Spleen (tissue), 11 donors: Measurements from ENCODE around the gene ST6GALNAC3. TPM values are rescaled to one million over a fixed set of nuclear protein-coding genes. Genes with fewer than 3 reads are reported as not detected.

ENCODE experiments used
- DNase-seq: peaks from one replicate; pipeline ENCODE4 v3.0.0-alpha.2; 2020
- H3K27ac ChIP-seq, 8 donors: fragments of 200-600 bp; sonication (generic) in 7 of 8; 1 replicate in 4 of 8; 2 replicates in 4 of 8; pipeline versions ENCODE4 v1.5.0 to v1.8.0; 2016 to 2021; ENCODE audit warnings: inconsistent platforms in 4 of 8, mild to moderate bottlenecking in 4 of 8, moderate library complexity in 1 of 8
- H3K27me3 ChIP-seq, 7 donors: fragments of 200-600 bp; sonication (generic) in 6 of 7; replicated peaks in 1 of 7; 1 replicate in 4 of 7; 2 replicates in 3 of 7; pipeline versions ENCODE4 v1.5.0 to v1.8.0; 2016 to 2021; ENCODE audit warnings: inconsistent platforms in 3 of 7, mild to moderate bottlenecking in 1 of 7
- H3K36me3 ChIP-seq, 6 donors: fragments of 200-600 bp; sonication (generic) in 5 of 6; 1 replicate in 4 of 6; 2 replicates in 2 of 6; pipeline versions ENCODE4 v1.5.0 to v1.8.0; 2016 to 2021; ENCODE audit warnings: inconsistent platforms in 2 of 6
- H3K4me1 ChIP-seq, 6 donors: fragments of 200-600 bp; sonication (generic) in 5 of 6; 1 replicate in 3 of 6; 2 replicates in 3 of 6; pipeline versions ENCODE4 v1.5.0 to v1.8.0; 2016 to 2021; ENCODE audit warnings: inconsistent platforms in 3 of 6
- H3K4me3 ChIP-seq, 8 donors: fragments of 200-600 bp; sonication (generic) in 7 of 8; 1 replicate in 4 of 8; 2 replicates in 4 of 8; pipeline versions ENCODE4 v1.5.0 to v1.8.0; 2016 to 2021; ENCODE audit warnings: inconsistent platforms in 4 of 8, mild to moderate bottlenecking in 4 of 8, moderate library complexity in 2 of 8
- H3K9me3 ChIP-seq, 8 donors: fragments of 200-600 bp; sonication (generic) in 7 of 8; 1 replicate in 4 of 8; 2 replicates in 4 of 8; pipeline versions ENCODE4 v1.5.0 to v1.8.0; 2016 to 2021; ENCODE audit warnings: inconsistent platforms in 4 of 8
- CTCF ChIP-seq, 11 experiments: fragments of 200-600 bp in 7 of 11; fragments of 450-650 bp in 4 of 11; sonication (generic) in 4 of 11; IDR thresholded peaks in 8 of 11; conservative IDR thresholded peaks in 3 of 11; 1 replicate in 7 of 11; 2 replicates in 4 of 11; pipeline versions ENCODE4 v1.4.0 to v1.8.0; 2016 to 2021; ENCODE audit warnings: antibody characterized with exemption in 11 of 11, inconsistent platforms in 4 of 11, mild to moderate bottlenecking in 1 of 11
- POLR2A ChIP-seq, 3 donors: fragments of 450-650 bp; IDR thresholded peaks; one replicate each; pipeline ENCODE4 v1.5.1; 2017; ENCODE audit warnings: antibody characterized with exemption in 3 of 3, mild to moderate bottlenecking in 1 of 3
- POLR2AphosphoS5 ChIP-seq, 3 donors: sonication (generic); formaldehyde crosslinking; IDR thresholded peaks; one replicate each; pipeline ENCODE4 v1.5.1; 2017; ENCODE audit warnings: antibody characterized with exemption in 3 of 3
- WGBS, 5 donors: extraction: QIAGEN DNeasy Blood & Tissue Kit in 3 of 5; methylation state at CpG; one replicate each; pipeline versions ENCODE4 v1.1.5 to v1.1.7; 2013 to 2018; 5-methylcytosine and 5-hydroxymethylcytosine counted together
- intact Hi-C: fragments of 100-400 bp; cut with DNase I; formaldehyde crosslinking; loops from one replicate; pipeline ENCODE4 v1.15.0; 2023; ENCODE audit warnings: low total_unique reads
- polyA plus RNA-seq, 3 donors: library from polyadenylated mRNA; stranded (reverse); fragments of 200-250 nt; gene quantifications; one replicate each; pipeline ENCODE4 v1.2.1, GENCODE V29; 2013
- total RNA-seq, 7 donors: library from RNA; depleted of rRNA in 3 of 7; stranded (reverse); fragments of >200 nt in 3 of 7; fragmentation: NEBNext Ultra II Directional in 4 of 7; extraction: Animal tissue kit (Norgen Biotek cat#: 25700) in 4 of 7; gene quantifications; one replicate each; pipeline versions ENCODE4 v1.1.0 to v1.2.1, GENCODE V29; 2016 to 2021
- donor health status: healthy with polysubstance abuse.
- donor health status: DM: no; HTN: no; CAD: no; lungs with moderate emphysema.
- donor health status: DM: no; HTN: no; CAD: no.
- donor health status: Bipolar disorder and iron deficiency.
- donor health status: healthy.
- donor health status: DM: no; HTN: no; CAD: no.
- donor health status: DM: yes; HTN: yes; CAD: no.

Gene ST6GALNAC3
- total and polyA plus RNA-seq, 10 donors, result 0.93 to 24.7 (median 10.1) TPM

DNA sequence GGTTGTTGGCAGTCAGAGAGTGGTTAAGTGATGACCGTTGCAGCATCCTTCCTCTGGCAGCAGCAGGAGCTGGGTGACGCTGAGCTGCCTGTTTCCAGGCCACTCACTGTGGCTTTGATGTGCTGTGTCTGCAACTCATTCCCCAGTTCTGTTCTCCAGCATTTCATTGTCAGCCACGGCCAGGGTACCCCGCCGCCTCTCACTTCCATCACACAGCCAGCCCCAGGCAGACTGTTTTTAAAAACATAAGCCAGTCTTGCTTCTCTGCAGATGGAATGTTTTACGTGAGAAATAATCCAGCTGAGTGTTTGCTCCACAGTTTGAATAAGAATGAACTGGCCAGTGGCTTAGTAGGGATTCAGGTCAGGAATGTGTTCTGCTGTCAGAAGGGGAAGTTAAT, 21.5 kb upstream of the ST6GALNAC3 start:
- Histone ChIP-seq H3K9me3 (peaks cover 0 to 6% (median 2%) of the 10 kb centered on the region in 8 donors), H3K27ac (no peak overlapping the region), H3K4me3 (no peak overlapping the region), H3K36me3 (no peaks in the 10 kb centered on the region), H3K27me3 (no peaks in the 10 kb centered on the region), H3K4me1 (no peaks in the 10 kb centered on the region)
- TF ChIP-seq POLR2AphosphoS5 (IDR thresholded peaks at IDR 0.05), result no peak
- no peak for TF ChIP-seq CTCF (IDR thresholded peaks at IDR 0.05 in 8 of 11, conservative IDR thresholded peaks at IDR 0.05 in 3 of 11)
- no peak for TF ChIP-seq POLR2A (IDR thresholded peaks at IDR 0.05)
- DNase-seq, result no peak
- intact Hi-C loops, result no loop called here
- 21 to 51% (median 41%) methylated on average over 6 of the region's 6 CpGs for WGBS, 5 donors

DNA sequence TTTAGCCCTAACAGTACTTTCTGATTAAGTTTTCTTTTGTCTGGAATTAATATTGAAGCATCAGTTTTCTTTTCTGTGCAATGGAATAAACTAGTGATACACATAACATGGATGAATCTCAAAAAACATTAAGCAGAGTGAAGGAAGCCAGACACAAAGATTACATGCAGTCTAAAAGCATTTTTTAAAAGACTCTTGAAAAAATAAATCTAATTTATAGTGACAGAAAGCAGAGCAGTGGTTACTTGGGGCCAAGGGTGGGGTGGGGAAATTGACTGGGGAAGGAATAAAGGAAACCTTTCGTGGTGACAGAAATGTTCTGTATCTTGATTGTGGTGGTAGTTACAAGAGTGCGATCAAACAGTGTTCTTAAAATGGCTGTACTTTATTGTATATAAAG, 20.2 kb upstream of the ST6GALNAC3 start:
- WGBS, 5 donors, result 53 to 61% (median 57%) methylated on average over 2 of the region's 2 CpGs
- no peak overlapping the region for H3K27ac ChIP-seq
- H3K4me3 ChIP-seq, result no peak overlapping the region
- H3K27me3 ChIP-seq, result no peaks in the 10 kb centered on the region
- H3K9me3 ChIP-seq, result peaks cover 0 to 6% (median 2%) of the 10 kb centered on the region in 8 donors
- DNase-seq, result no peak
- TF ChIP-seq CTCF (IDR thresholded peaks at IDR 0.05 in 8 of 11, conservative IDR thresholded peaks at IDR 0.05 in 3 of 11) (no peak), POLR2A (IDR thresholded peaks at IDR 0.05) (no peak), POLR2AphosphoS5 (IDR thresholded peaks at IDR 0.05) (no peak)
- intact Hi-C loops, result no loop called here
- no peaks in the 10 kb centered on the region for H3K36me3 ChIP-seq
- H3K4me1 ChIP-seq, result no peaks in the 10 kb centered on the region

DNA sequence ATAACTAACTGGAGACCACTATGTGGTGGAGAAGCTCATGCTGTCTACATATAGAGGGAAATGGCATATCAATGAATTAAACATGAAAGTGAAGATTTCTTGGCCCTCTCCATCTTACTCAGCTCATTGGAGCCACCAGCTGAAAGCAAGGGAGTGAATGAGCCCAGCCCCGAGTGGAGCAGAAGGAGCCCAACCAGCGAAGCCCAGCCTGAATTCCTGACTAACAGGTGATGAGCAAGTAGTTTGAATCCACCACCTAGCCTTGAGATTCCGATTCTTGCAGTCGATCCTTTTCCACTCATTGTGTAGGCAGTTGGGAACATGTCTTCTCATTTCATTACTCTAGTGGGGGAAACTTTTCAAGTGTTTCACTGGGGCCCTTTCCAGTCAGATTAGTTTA, 18.6 kb upstream of the ST6GALNAC3 start:
- intact Hi-C loops, result no loop called here
- WGBS, 5 donors, result 89 to 97% (median 95%) methylated on average over 4 of the region's 4 CpGs
- DNase-seq, result no peak
- TF ChIP-seq POLR2A (IDR thresholded peaks at IDR 0.05) (no peak), POLR2AphosphoS5 (IDR thresholded peaks at IDR 0.05) (no peak), CTCF (IDR thresholded peaks at IDR 0.05 in 8 of 11, conservative IDR thresholded peaks at IDR 0.05 in 3 of 11) (no peak)
- Histone ChIP-seq H3K4me1 (no peaks in the 10 kb centered on the region), H3K4me3 (no peak overlapping the region), H3K36me3 (no peaks in the 10 kb centered on the region), H3K27ac (no peak overlapping the region), H3K9me3 (no peaks in the 10 kb centered on the region), H3K27me3 (no peaks in the 10 kb centered on the region)

- 62 to 84% (median 73%) methylated on average over 2 of the region's 2 CpGs for WGBS, 5 donors
Observed at GRCh38 chr1:76059451-76059850, 15.1 kb upstream of the ST6GALNAC3 start.

More at GRCh38 chr1:76059451-76059850, 15.1 kb upstream of the ST6GALNAC3 start:
- Histone ChIP-seq H3K27ac (no peak overlapping the region), H3K9me3 (no peaks in the 10 kb centered on the region), H3K4me3 (no peak overlapping the region), H3K4me1 (no peaks in the 10 kb centered on the region), H3K27me3 (no peaks in the 10 kb centered on the region), H3K36me3 (no peaks in the 10 kb centered on the region)
- intact Hi-C loops, result no loop called here
- no peak for DNase-seq
- no peak for TF ChIP-seq POLR2A (IDR thresholded peaks at IDR 0.05)
- no peak for TF ChIP-seq CTCF (IDR thresholded peaks at IDR 0.05 in 8 of 11, conservative IDR thresholded peaks at IDR 0.05 in 3 of 11)
- no peak for TF ChIP-seq POLR2AphosphoS5 (IDR thresholded peaks at IDR 0.05)
